H1 (cell line): ENCODE data around the gene PTHLH. TPM values are rescaled to one million over a fixed set of nuclear protein-coding genes. Genes with fewer than 3 reads are reported as not detected.

Experiments
- CTCF ChIA-PET: fragments of 300-600 bp; sonication (Branson Sonifier 250); formaldehyde crosslinking; loops from one replicate; lab custom pipeline; 2021; ENCODE audit not compliant: partially characterized antibody; lab: Charles Lee
- POLR2A ChIA-PET: fragments of 300-600 bp; sonication (Branson Sonifier 250); formaldehyde crosslinking; loops from one replicate; lab custom pipeline; 2021; ENCODE audit warnings: inconsistent platforms; ENCODE audit not compliant: partially characterized antibody; lab: Charles Lee
- DNase-seq, 2 experiments: peaks; one replicate each; pipeline versions ENCODE4 v3.0.0 to v3.0.0-alpha.2; 2010 to 2022; ENCODE audit warnings: low spot score in 2 of 2, low read depth in 1 of 2, mixed read lengths in 1 of 2
- FAIRE-seq: peaks from 2 replicates; lab custom pipeline; 2011; peaks lifted over from hg19 to GRCh38; lab: Jason Lieb, UNC
- H2AFZ ChIP-seq: 2 replicates; pipeline ENCODE4 v1.8.1; 2012; ENCODE audit warnings: low read length, inconsistent platforms
- H2AK5ac ChIP-seq: 2 replicates; pipeline ENCODE4 v1.6.1; 2013; ENCODE audit warnings: low read depth, low read length
- H2BK120ac ChIP-seq: replicated peaks from 2 replicates; pipeline ENCODE3; 2013; ENCODE audit warnings: low read depth, low read length, inconsistent platforms
- H2BK12ac ChIP-seq: 2 replicates; pipeline ENCODE4 v1.6.1; 2013; ENCODE audit warnings: low read depth, low read length
- H2BK15ac ChIP-seq: 2 replicates; pipeline ENCODE4 v1.6.1; 2013; ENCODE audit warnings: low read length
- H2BK20ac ChIP-seq: 2 replicates; pipeline ENCODE4 v1.6.1; 2013; ENCODE audit warnings: low read length
- H2BK5ac ChIP-seq: 2 replicates; pipeline ENCODE4 v1.6.1; 2013; ENCODE audit warnings: low read depth, low read length
- H3K14ac ChIP-seq: 2 replicates; pipeline ENCODE4 v1.6.1; 2013; ENCODE audit warnings: inconsistent platforms; ENCODE audit not compliant: insufficient read length
- H3K18ac ChIP-seq: 2 replicates; pipeline ENCODE4 v1.6.1; 2013; ENCODE audit warnings: low read length; ENCODE audit errors: extremely low read depth
- H3K23ac ChIP-seq: 2 replicates; pipeline ENCODE4 v1.6.1; 2013; ENCODE audit warnings: inconsistent platforms; ENCODE audit not compliant: insufficient read length
- H3K23me2 ChIP-seq: 2 replicates; pipeline ENCODE4 v1.6.1; 2013; ENCODE audit warnings: low read depth, low read length
- H3K27ac ChIP-seq: 2 replicates; pipeline ENCODE4 v1.6.1; 2011; ENCODE audit warnings: low read depth, low read length, inconsistent platforms
- H3K27me3 ChIP-seq, 4 experiments: replicated peaks in 1 of 4; 1 replicate in 1 of 4; 2 replicates in 3 of 4; pipeline versions ENCODE4 v1.6.1 to v1.8.1; 2011 to 2013; ENCODE audit warnings: low read length in 3 of 4, mild to moderate bottlenecking in 3 of 4, inconsistent platforms in 2 of 4, mixed read lengths in 2 of 4, moderate library complexity in 1 of 4; ENCODE audit not compliant: control insufficient read depth in 3 of 4, insufficient read depth in 3 of 4; ENCODE audit errors: extremely low read depth in 1 of 4
- H3K36me3 ChIP-seq, 4 experiments: 2 replicates each; pipeline versions ENCODE4 v1.6.1 to v1.8.1; 2011 to 2013; ENCODE audit warnings: mild to moderate bottlenecking in 4 of 4, low read length in 3 of 4, moderate library complexity in 2 of 4, control low read depth in 1 of 4, inconsistent platforms in 1 of 4; ENCODE audit not compliant: insufficient read depth in 4 of 4, control insufficient read depth in 2 of 4
- H3K4ac ChIP-seq: replicated peaks from 2 replicates; pipeline ENCODE3; 2013; ENCODE audit warnings: low read length, low read depth, mixed read lengths, inconsistent platforms; ENCODE audit not compliant: insufficient read length
- H3K4me1 ChIP-seq, 4 experiments: replicated peaks in 1 of 4; 1 replicate in 1 of 4; 2 replicates in 3 of 4; pipeline versions ENCODE4 v1.6.1 to v1.8.1; 2011 to 2013; ENCODE audit warnings: low read length in 3 of 4, inconsistent platforms in 2 of 4, mixed read lengths in 1 of 4; ENCODE audit not compliant: insufficient read depth in 4 of 4, control insufficient read depth in 3 of 4
- H3K4me2 ChIP-seq, 2 experiments: 2 replicates each; pipeline versions ENCODE4 v1.6.1 to v1.8.1; 2011 to 2013; ENCODE audit warnings: low read depth in 2 of 2, low read length in 2 of 2, control low read depth in 1 of 2, inconsistent platforms in 1 of 2, mild to moderate bottlenecking in 1 of 2; ENCODE audit not compliant: insufficient read depth in 1 of 2
- H3K4me3 ChIP-seq, 4 experiments: fragments of 200-600, 300-600 bp in 1 of 4; sonication (generic), shearing (Covaris generic), sonication (Bioruptor Twin) in 1 of 4; 2 replicates each; pipeline versions ENCODE4 v1.5.1 to v1.8.1; 2011 to 2016; ENCODE audit warnings: low read length in 4 of 4, low read depth in 3 of 4, control low read depth in 2 of 4, inconsistent platforms in 2 of 4, mild to moderate bottlenecking in 2 of 4, mixed read lengths in 1 of 4, moderate library complexity in 1 of 4; ENCODE audit not compliant: insufficient read depth in 2 of 4; ENCODE audit errors: extremely low read depth in 1 of 4
- H3K56ac ChIP-seq: replicated peaks from 2 replicates; pipeline ENCODE3; 2013; ENCODE audit warnings: low read depth, mild to moderate bottlenecking, mixed read lengths, low read length, inconsistent platforms; ENCODE audit not compliant: insufficient read length
- H3K79me1 ChIP-seq: 2 replicates; pipeline ENCODE4 v1.6.1; 2013; ENCODE audit warnings: low read depth, low read length, control low read depth
- H3K79me2 ChIP-seq, 2 experiments: 2 replicates each; pipeline versions ENCODE4 v1.6.1 to v1.8.1; 2012 to 2013; ENCODE audit warnings: low read length in 2 of 2, mild to moderate bottlenecking in 2 of 2, inconsistent platforms in 1 of 2; ENCODE audit not compliant: insufficient read depth in 2 of 2, control insufficient read depth in 1 of 2
- H3K9ac ChIP-seq, 4 experiments: replicated peaks in 1 of 4; 1 replicate in 1 of 4; 2 replicates in 3 of 4; pipeline versions ENCODE4 v1.6.1 to v1.8.1; 2011 to 2013; ENCODE audit warnings: low read depth in 3 of 4, low read length in 3 of 4, control low read depth in 2 of 4, mild to moderate bottlenecking in 2 of 4, moderate library complexity in 2 of 4, inconsistent platforms in 1 of 4; ENCODE audit errors: extremely low read depth in 1 of 4
- H3K9me3 ChIP-seq, 2 experiments: 2 replicates each; pipeline versions ENCODE4 v1.6.1 to v1.8.1; 2012 to 2013; ENCODE audit warnings: mild to moderate bottlenecking in 2 of 2, moderate library complexity in 2 of 2, control low read depth in 1 of 2, inconsistent platforms in 1 of 2, low read depth in 1 of 2, low read length in 1 of 2, mixed read lengths in 1 of 2; ENCODE audit not compliant: insufficient read depth in 2 of 2
- H4K20me1 ChIP-seq, 2 experiments: replicated peaks in 1 of 2; 2 replicates each; pipeline versions ENCODE3 to v1.8.1; 2011 to 2013; ENCODE audit warnings: inconsistent platforms in 2 of 2, low read length in 2 of 2, mild to moderate bottlenecking in 1 of 2; ENCODE audit not compliant: insufficient read depth in 2 of 2, control insufficient read depth in 1 of 2
- H4K5ac ChIP-seq: 2 replicates; pipeline ENCODE4 v1.6.1; 2013; ENCODE audit warnings: low read length, low read depth, mixed read lengths, inconsistent platforms; ENCODE audit not compliant: insufficient read length
- H4K8ac ChIP-seq: 2 replicates; pipeline ENCODE4 v1.8.0; 2013; ENCODE audit warnings: mild to moderate bottlenecking, moderate library complexity, low read length, inconsistent platforms; ENCODE audit not compliant: insufficient read depth; ENCODE audit errors: extremely low read depth
- H4K91ac ChIP-seq: replicated peaks from 2 replicates; pipeline ENCODE3; 2013; ENCODE audit warnings: low read length, mixed read lengths, inconsistent platforms; ENCODE audit not compliant: insufficient read length
- EGR1 ChIP-seq: IDR thresholded peaks from 2 replicates; pipeline ENCODE4 v1.6.1; 2011; ENCODE audit warnings: low read depth, low read length, borderline replicate concordance
- KDM5A ChIP-seq: fragments of 200-600 bp; IDR thresholded peaks from 2 replicates; pipeline ENCODE4 v1.7.1; 2012; ENCODE audit warnings: mild to moderate bottlenecking, low read length, inconsistent platforms, mixed read lengths
- MAFK ChIP-seq: IDR thresholded peaks from 2 replicates; pipeline ENCODE4 v1.6.1; 2012; ENCODE audit warnings: low read depth, mild to moderate bottlenecking, improper control_type of control experiment, low read length
- NRF1 ChIP-seq: IDR thresholded peaks from 2 replicates; pipeline ENCODE4 v1.6.1; 2011; ENCODE audit warnings: mild to moderate bottlenecking, low read depth, low read length, improper control_type of control experiment
- POU5F1 ChIP-seq: IDR thresholded peaks from 2 replicates; pipeline ENCODE4 v1.6.1; 2011; ENCODE audit warnings: low read depth, mild to moderate bottlenecking, low read length, moderate library complexity
- SP2 ChIP-seq: IDR thresholded peaks from 2 replicates; pipeline ENCODE4 v1.6.1; 2012; ENCODE audit warnings: mild to moderate bottlenecking, low read length, inconsistent platforms
- ZNF274 ChIP-seq: IDR thresholded peaks from 2 replicates; pipeline ENCODE4 v1.7.0; 2012; ENCODE audit warnings: low read length, borderline replicate concordance; ENCODE audit errors: extremely low read depth
- WGBS, 2 experiments: shearing (Covaris generic) in 1 of 2; methylation state at CpG; one replicate each; pipeline versions ENCODE4 v1.1.6 to v1.1.7; 2013 to 2015; ENCODE audit warnings: low lambda C conversion rate in 2 of 2, mixed read lengths in 2 of 2, inconsistent platforms in 1 of 2, low coverage in 1 of 2, missing lambda C conversion rate in 1 of 2; ENCODE audit not compliant: insufficient replicate concordance in 2 of 2, insufficient coverage in 1 of 2, insufficient read length in 1 of 2; ENCODE audit errors: extremely low coverage in 1 of 2, missing lambda C conversion rate in 1 of 2; 5-methylcytosine and 5-hydroxymethylcytosine counted together
- polyA plus RNA-seq, 7 experiments: library from polyadenylated mRNA; depleted of rRNA in 3 of 7; stranded (reverse) in 5 of 7; unstranded in 2 of 7; fragments of >200 nt in 5 of 7; fragments of 200-250 nt in 2 of 7; gene quantifications; 1 replicate in 5 of 7; 2 replicates in 1 of 7; 4 replicates in 1 of 7; pipeline versions ENCODE4 v1.2.1 to v1.2.3, GENCODE V29; 2011 to 2013; ENCODE audit warnings: missing spikeins in 2 of 7, mixed read lengths in 2 of 7
- total RNA-seq: library from RNA; stranded (reverse); fragmentation: NEBNext Ultra II Directional; extraction: Animal tissue kit (Norgen Biotek cat#: 25700); gene quantifications from 2 replicates; pipeline ENCODE4 v1.2.1, GENCODE V29; 2021

PTHLH gene
- total and polyA plus RNA-seq, 2 of the 8 experiments (the other 6 are each of a cell fraction or from before 2014, with no cell fraction given) = 0.32 TPM; not detected in 1

DNA sequence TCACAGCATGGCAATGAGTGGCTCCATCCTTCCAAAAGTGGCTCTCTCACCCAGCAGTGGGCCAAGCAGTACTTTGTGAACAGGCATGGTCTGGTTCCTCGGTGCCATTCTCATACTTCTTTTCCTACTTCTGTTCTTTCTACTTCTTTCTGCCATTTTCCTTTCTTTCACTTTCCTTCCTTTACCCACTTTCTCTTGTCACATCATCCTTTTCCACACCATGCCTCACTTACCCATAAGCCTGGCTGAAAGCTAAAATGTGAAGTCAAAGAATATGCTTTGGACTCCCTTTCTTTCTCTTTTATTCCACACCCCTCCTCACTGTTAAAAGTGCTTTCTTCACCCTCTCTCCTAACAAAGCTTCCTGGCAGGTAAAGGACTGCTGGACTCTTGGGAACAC is 57.0 kb downstream of the PTHLH start:
- no peak overlapping the region for H2BK20ac ChIP-seq

More for the DNA sequence above, 57.0 kb downstream of the PTHLH start:
- H3K79me2 ChIP-seq = no peaks in the 10 kb centered on the region
- no peaks in the 10 kb centered on the region for H3K27me3 ChIP-seq
- H3K23ac ChIP-seq = no peak overlapping the region
- no peak overlapping the region for H2AK5ac ChIP-seq
- H4K91ac ChIP-seq = no peak overlapping the region
- H3K9ac ChIP-seq = no peak overlapping the region
- no peak overlapping the region for H3K27ac ChIP-seq
- H3K14ac ChIP-seq = no peak overlapping the region
- no peak for TF ChIP-seq POU5F1
- no peak for TF ChIP-seq MAFK
- no peak for TF ChIP-seq KDM5A
- TF ChIP-seq NRF1 = no peak
- TF ChIP-seq EGR1 = no peak
- TF ChIP-seq SP2 = no peak
- no peak for TF ChIP-seq ZNF274
- H4K5ac ChIP-seq = no peak overlapping the region
- ChIA-PET POLR2A (no interaction called here), CTCF (interaction anchor here (1.0 kb wide), 1 partner anchor 11 kb away, joined by 4 read pairs; no protein-coding TSS in a partner anchor)
- FAIRE-seq (no peak), DNase-seq (no peak)
- no peak overlapping the region for H2BK5ac ChIP-seq
- no peaks in the 10 kb centered on the region for H3K36me3 ChIP-seq
- H3K4ac ChIP-seq = no peak overlapping the region
- 100% methylated on average over 1 of the region's 1 CpG; no CpG with 5 or more reads in 1 of the 2 experiments for WGBS, 2 experiments
- H3K23me2 ChIP-seq = no peaks in the 10 kb centered on the region
- no peaks in the 10 kb centered on the region for H3K4me1 ChIP-seq
- no peak overlapping the region for H2BK15ac ChIP-seq
- no peaks in the 10 kb centered on the region for H3K9me3 ChIP-seq
- no peak overlapping the region for H4K8ac ChIP-seq
- H4K20me1 ChIP-seq = no peaks in the 10 kb centered on the region
- H3K4me2 ChIP-seq = no peak overlapping the region
- no peak overlapping the region for H2BK120ac ChIP-seq
- no peaks in the 10 kb centered on the region for H3K79me1 ChIP-seq
- H3K18ac ChIP-seq = no peak overlapping the region
- no peak overlapping the region for H2BK12ac ChIP-seq
- no peak overlapping the region for H3K56ac ChIP-seq
- no peak overlapping the region for H2AFZ ChIP-seq
- H3K4me3 ChIP-seq = no peak overlapping the region
